MM.1S (cell line): ENCODE data around the gene SPRED2.

ENCODE experiments used
- DNase-seq: peaks from one replicate; pipeline ENCODE4 v3.0.0-alpha.2; 2015
- H2AFZ ChIP-seq: fragments of 300-600 bp; sonication (generic); 2 replicates; pipeline ENCODE4 v1.6.0; 2016; ENCODE audit warnings: antibody characterized with exemption, low read length
- H3F3A ChIP-seq: fragments of 300-600 bp; sonication (generic); 2 replicates; pipeline ENCODE4 v1.6.1; 2016; ENCODE audit warnings: mild to moderate bottlenecking, antibody characterized with exemption, low read length, moderate library complexity, mixed read lengths; ENCODE audit not compliant: insufficient read depth
- H3K27ac ChIP-seq: fragments of 300-600 bp; sonication (generic); 2 replicates; pipeline ENCODE4 v1.5.1; 2016; ENCODE audit warnings: mild to moderate bottlenecking, low read length
- H3K27me3 ChIP-seq: fragments of 300-600 bp; sonication (generic); replicated peaks from 2 replicates; pipeline ENCODE4 v1.6.0; 2016; ENCODE audit warnings: low read length; ENCODE audit not compliant: insufficient read depth
- H3K36me3 ChIP-seq: fragments of 300-600 bp; sonication (generic); replicated peaks from 2 replicates; pipeline ENCODE4 v1.6.1; 2016; ENCODE audit warnings: mild to moderate bottlenecking, low read length, mixed read lengths; ENCODE audit not compliant: insufficient read depth
- H3K4me1 ChIP-seq: fragments of 300-600 bp; sonication (generic); 2 replicates; pipeline ENCODE4 v1.6.1; 2016; ENCODE audit warnings: low read length, mixed read lengths
- H3K4me2 ChIP-seq: fragments of 300-600 bp; sonication (generic); 2 replicates; pipeline ENCODE4 v1.6.0; 2016; ENCODE audit warnings: low read depth, low read length
- H3K4me3 ChIP-seq: fragments of 300-600 bp; sonication (generic); 2 replicates; pipeline ENCODE4 v1.5.1; 2016; ENCODE audit warnings: low read length, mixed read lengths
- H3K79me2 ChIP-seq: fragments of 300-600 bp; sonication (generic); 2 replicates; pipeline ENCODE4 v1.6.1; 2016; ENCODE audit warnings: mixed run types, low read length, mixed read lengths
- H3K9ac ChIP-seq: fragments of 300-600 bp; sonication (generic); 2 replicates; pipeline ENCODE4 v1.6.1; 2016; ENCODE audit warnings: low read length, mixed read lengths
- H3K9me2 ChIP-seq: fragments of 300-600 bp; sonication (generic); replicated peaks from 2 replicates; pipeline ENCODE4 v1.6.1; 2016; ENCODE audit warnings: mild to moderate bottlenecking, low read length, mixed read lengths; ENCODE audit not compliant: insufficient read depth
- H3K9me3 ChIP-seq: fragments of 300-600 bp; sonication (generic); replicated peaks from 2 replicates; pipeline ENCODE4 v1.6.1; 2016; ENCODE audit warnings: mild to moderate bottlenecking, low read length, mixed read lengths; ENCODE audit not compliant: insufficient read depth
- H4K20me1 ChIP-seq: fragments of 300-600 bp; sonication (generic); 2 replicates; pipeline ENCODE4 v1.6.1; 2016; ENCODE audit warnings: mild to moderate bottlenecking, low read length, moderate library complexity, mixed read lengths; ENCODE audit not compliant: insufficient read depth
- CTCF ChIP-seq: fragments of 300-600 bp; sonication (generic); IDR thresholded peaks from 2 replicates; pipeline ENCODE4 v1.5.1; 2016; ENCODE audit warnings: antibody characterized with exemption, low read length, mixed read lengths
- EZH2 ChIP-seq: fragments of 300-600 bp; sonication (generic); optimal IDR thresholded peaks from 2 replicates; pipeline ENCODE3; 2017; ENCODE audit warnings: low read depth, mild to moderate bottlenecking, antibody characterized with exemption, low read length, mixed read lengths
- EZH2phosphoT487 ChIP-seq: fragments of 300-600 bp; sonication (generic); IDR thresholded peaks from 2 replicates; pipeline ENCODE4 v1.6.1; 2018; ENCODE audit warnings: antibody characterized with exemption, low read length

Gene SPRED2

GRCh38 chr2:65409045-65409444 is 23.4 kb downstream of the SPRED2 start:
- Histone ChIP-seq H3K27me3 (no peaks in the 10 kb centered on the region), H4K20me1 (no peaks in the 10 kb centered on the region), H3K9me2 (no peaks in the 10 kb centered on the region), H3K4me2 (no peak overlapping the region), H3K4me1 (peaks cover 25% of the 10 kb centered on the region), H2AFZ (no peak overlapping the region), H3K27ac (no peak overlapping the region), H3F3A (peaks cover 4% of the 10 kb centered on the region; the same call in 1 of the 2 replicates), H3K4me3 (no peak overlapping the region), H3K79me2 (peaks cover 99% of the 10 kb centered on the region), H3K9ac (no peak overlapping the region), H3K36me3 (no peaks in the 10 kb centered on the region), H3K9me3 (no peaks in the 10 kb centered on the region)
- no peak for TF ChIP-seq CTCF
- no peak for TF ChIP-seq EZH2phosphoT487
- no peak for DNase-seq

GRCh38 chr2:65407240-65407639 is 25.2 kb downstream of the SPRED2 start:
- H3K4me3 ChIP-seq = no peak overlapping the region
- H3K9me3 ChIP-seq = no peaks in the 10 kb centered on the region
- peaks cover 99% of the 10 kb centered on the region for H3K79me2 ChIP-seq
- H2AFZ ChIP-seq = no peak overlapping the region
- H4K20me1 ChIP-seq = no peaks in the 10 kb centered on the region
- H3K4me2 ChIP-seq = peak overlapping the region; percentile 12; the same call in 1 of the 2 replicates
- peaks cover 25% of the 10 kb centered on the region for H3K4me1 ChIP-seq
- no peaks in the 10 kb centered on the region for H3K9me2 ChIP-seq
- H3K27me3 ChIP-seq = no peaks in the 10 kb centered on the region
- peak; percentile 49 for DNase-seq
- H3F3A ChIP-seq = peaks cover 4% of the 10 kb centered on the region; the same call in 1 of the 2 replicates
- no peaks in the 10 kb centered on the region for H3K36me3 ChIP-seq
- no peak for TF ChIP-seq CTCF
- TF ChIP-seq EZH2phosphoT487 = no peak
- no peak for TF ChIP-seq EZH2
- peak overlapping the region; percentile 56; the same call in 1 of the 2 replicates for H3K27ac ChIP-seq
- H3K9ac ChIP-seq = no peak overlapping the region

GRCh38 chr2:65404988-65405697 is 27.3 kb downstream of the SPRED2 start:
- no peaks in the 10 kb centered on the region for H4K20me1 ChIP-seq
- H3K9me2 ChIP-seq = no peaks in the 10 kb centered on the region
- no peak overlapping the region for H2AFZ ChIP-seq
- H3K9ac ChIP-seq = no peak overlapping the region
- H3K4me1 ChIP-seq = peaks cover 25% of the 10 kb centered on the region
- no peak overlapping the region for H3K4me3 ChIP-seq
- peaks cover 98% of the 10 kb centered on the region for H3K79me2 ChIP-seq
- H3K4me2 ChIP-seq = no peak overlapping the region
- no peaks in the 10 kb centered on the region for H3K36me3 ChIP-seq
- no peak overlapping the region for H3K27ac ChIP-seq
- TF ChIP-seq EZH2phosphoT487 (no peak), EZH2 (no peak), CTCF (no peak)
- no peaks in the 10 kb centered on the region for H3K27me3 ChIP-seq
- H3F3A ChIP-seq = peaks cover 4% of the 10 kb centered on the region; the same call in 1 of the 2 replicates
- no peaks in the 10 kb centered on the region for H3K9me3 ChIP-seq
- DNase-seq = no peak
